ENCODE measurements around the gene TELO2.

TELO2 gene

GRCh38 chr16:1486551-1487390 is 6.4 kb upstream of the TELO2 start:
- no peak for DNase-seq (ENCODE audit: low read depth, low spot score)
- ChIA-PET CTCF (no interaction called here), POLR2A (no interaction called here)
- H3K4me3 ChIP-seq (ENCODE audit: low read depth, low read length), result no peak overlapping the region
- no peak for TF ChIP-seq CTCF (IDR thresholded peaks at IDR 0.05; ENCODE audit: insufficient read depth, low read length, missing control alignments)

- CTCF ChIA-PET, result no interaction called here
- DNase-seq (ENCODE audit: low read depth, low spot score), result no peak
- no peak for TF ChIP-seq CTCF (IDR thresholded peaks at IDR 0.05; ENCODE audit: insufficient read depth, low read length, missing control alignments)
- no peak overlapping the region for H3K4me3 ChIP-seq (ENCODE audit: low read depth, low read length)
- POLR2A ChIA-PET, result no interaction called here
Measured at GRCh38 chr16:1487395-1488053, 5.6 kb upstream of the TELO2 start.

GRCh38 chr16:1488054-1488601 is 5.0 kb upstream of the TELO2 start:
- CTCF ChIA-PET, result no interaction called here
- no peak for DNase-seq (ENCODE audit: low read depth, low spot score)
- no peak overlapping the region for H3K4me3 ChIP-seq (ENCODE audit: low read depth, low read length)
- POLR2A ChIA-PET, result no interaction called here
- no peak for TF ChIP-seq CTCF (IDR thresholded peaks at IDR 0.05; ENCODE audit: insufficient read depth, low read length, missing control alignments)

GRCh38 chr16:1488619-1489018 is 4.5 kb upstream of the TELO2 start, which contains the start of gene PTX4:
TSS of gene PTX4 (minus strand) at chr16:1488944. CDS start at chr16:1488909, 35 bp downstream.
- no peak for DNase-seq (ENCODE audit: low read depth, low spot score)
- ChIA-PET CTCF (no interaction called here), POLR2A (no interaction called here)
- TF ChIP-seq CTCF (IDR thresholded peaks at IDR 0.05; ENCODE audit: insufficient read depth, low read length, missing control alignments), result no peak
- H3K4me3 ChIP-seq (ENCODE audit: low read depth, low read length), result no peak within 1 kb of the TSS

GRCh38 chr16:1489077-1489476 is 4.1 kb upstream of the TELO2 start:
- H3K4me3 ChIP-seq (ENCODE audit: low read depth, low read length), result no peak overlapping the region
- no peak for TF ChIP-seq CTCF (IDR thresholded peaks at IDR 0.05; ENCODE audit: insufficient read depth, low read length, missing control alignments)
- ChIA-PET POLR2A (no interaction called here), CTCF (no interaction called here)
- no peak for DNase-seq (ENCODE audit: low read depth, low spot score)

GRCh38 chr16:1491327-1491726 is 1.8 kb upstream of the TELO2 start:
- POLR2A ChIA-PET, result no interaction called here
- no peak for TF ChIP-seq CTCF (IDR thresholded peaks at IDR 0.05; ENCODE audit: insufficient read depth, low read length, missing control alignments)
- CTCF ChIA-PET, result no interaction called here
- no peak for DNase-seq (ENCODE audit: low read depth, low spot score)
- no peak overlapping the region for H3K4me3 ChIP-seq (ENCODE audit: low read depth, low read length)

All from AG04449 (cell line).